Endothelial cell of umbilical vein (primary cell): Measurements from ENCODE around the gene ALDH1L1. TPM values are rescaled to one million over a fixed set of nuclear protein-coding genes. Genes with fewer than 3 reads are reported as not detected.

Source experiments
- BruUV-seq: library from RNA; stranded (reverse); fragments of 400-500 nt; replicated peaks from 2 replicates; lab custom pipeline; 2021; lab: Mats Ljungman, UMichigan
- CTCF ChIA-PET: fragments of 300-600, 350-600 bp; sonication (Branson Sonifier 250); formaldehyde crosslinking; loops from one replicate; lab custom pipeline; 2021; ENCODE audit warnings: antibody characterized with exemption, inconsistent platforms; lab: Charles Lee
- POLR2A ChIA-PET: fragments of 300-600, 350-600 bp; sonication (Branson Sonifier 250); formaldehyde crosslinking; loops from one replicate; lab custom pipeline; 2021; ENCODE audit warnings: antibody characterized with exemption, inconsistent platforms; lab: Charles Lee
- DNase-seq: peaks from one replicate; pipeline ENCODE4 v3.0.0-alpha.2; 2011; ENCODE audit warnings: low read depth, low spot score
- FAIRE-seq: peaks from 2 replicates; lab custom pipeline; 2011; peaks lifted over from hg19 to GRCh38; lab: Jason Lieb, UNC
- H2AFZ ChIP-seq: 2 replicates; pipeline ENCODE4 v1.6.0; 2012; ENCODE audit warnings: low read depth, low read length, control low read depth, inconsistent platforms
- H3K27ac ChIP-seq: 2 replicates; pipeline ENCODE4 v1.5.1; 2011; ENCODE audit warnings: low read depth, mild to moderate bottlenecking, control low read depth, low read length, moderate library complexity; ENCODE audit not compliant: insufficient read depth
- H3K27me3 ChIP-seq, 2 experiments: 2 replicates each; pipeline versions ENCODE4 v1.6.0 to v1.6.1; 2011; ENCODE audit warnings: low read length in 2 of 2, mixed read lengths in 1 of 2; ENCODE audit not compliant: control insufficient read depth in 2 of 2, insufficient read depth in 2 of 2
- H3K36me3 ChIP-seq, 2 experiments: 2 replicates in 1 of 2; 3 replicates in 1 of 2; pipeline ENCODE4 v1.5.1; 2011; ENCODE audit warnings: low read length in 2 of 2, mild to moderate bottlenecking in 1 of 2, moderate library complexity in 1 of 2; ENCODE audit not compliant: control insufficient read depth in 2 of 2, insufficient read depth in 2 of 2; ENCODE audit errors: extremely low read depth in 1 of 2
- H3K4me1 ChIP-seq: 3 replicates; pipeline ENCODE4 v1.5.1; 2011; ENCODE audit warnings: mild to moderate bottlenecking, low read length; ENCODE audit not compliant: control insufficient read depth, insufficient read depth; ENCODE audit errors: extremely low read depth
- H3K4me2 ChIP-seq: 2 replicates; pipeline ENCODE4 v1.6.1; 2011; ENCODE audit warnings: low read length, control low read depth, mixed read lengths; ENCODE audit not compliant: insufficient read depth
- H3K4me3 ChIP-seq, 3 experiments: fragments of 200-600 bp in 1 of 3; sonication (generic), shearing (Covaris generic) in 1 of 3; replicated peaks in 1 of 3; 2 replicates each; pipeline ENCODE4 v1.5.1; 2011 to 2016; ENCODE audit warnings: control low read depth in 3 of 3, low read length in 3 of 3, mild to moderate bottlenecking in 2 of 3, inconsistent platforms in 1 of 3, low read depth in 1 of 3, moderate library complexity in 1 of 3; ENCODE audit not compliant: insufficient read depth in 1 of 3
- H3K79me2 ChIP-seq: 2 replicates; pipeline ENCODE4 v1.6.0; 2012; ENCODE audit warnings: low read length, inconsistent platforms; ENCODE audit not compliant: control insufficient read depth, insufficient read depth
- H3K9ac ChIP-seq: replicated peaks from 2 replicates; pipeline ENCODE3; 2011; ENCODE audit warnings: low read length, control low read depth; ENCODE audit not compliant: insufficient read depth; ENCODE audit errors: extremely low read depth
- H3K9me1 ChIP-seq: replicated peaks from 3 replicates; pipeline ENCODE4 v1.6.0; 2011; ENCODE audit warnings: mild to moderate bottlenecking, low read length; ENCODE audit not compliant: control insufficient read depth, insufficient read depth; ENCODE audit errors: extremely low read depth
- H3K9me3 ChIP-seq: replicated peaks from 2 replicates; pipeline ENCODE4 v1.5.1; 2012; ENCODE audit warnings: low read length, inconsistent platforms; ENCODE audit not compliant: control insufficient read depth, insufficient read depth
- H4K20me1 ChIP-seq: replicated peaks from 2 replicates; pipeline ENCODE3; 2011; ENCODE audit warnings: mild to moderate bottlenecking, low read length; ENCODE audit not compliant: control insufficient read depth, insufficient read depth; ENCODE audit errors: extremely low read depth
- CTCF ChIP-seq, 2 donors: IDR thresholded peaks; 1 replicate in 1 of 2; 2 replicates in 1 of 2; pipeline ENCODE4 v1.5.1; 2011; ENCODE audit warnings: low read length in 2 of 2, mild to moderate bottlenecking in 2 of 2, moderate library complexity in 2 of 2, control low read depth in 1 of 2, inconsistent platforms in 1 of 2, low read depth in 1 of 2; ENCODE audit not compliant: insufficient read depth in 1 of 2; ENCODE audit errors: extremely low read depth in 1 of 2
- EZH2 ChIP-seq: IDR thresholded peaks from 2 replicates; pipeline ENCODE4 v1.6.1; 2012; ENCODE audit warnings: borderline replicate concordance, low read depth, mild to moderate bottlenecking, moderate library complexity, low read length, inconsistent platforms; ENCODE audit not compliant: severe bottlenecking
- GATA2 ChIP-seq: IDR thresholded peaks from 2 replicates; pipeline ENCODE4 v1.7.0; 2011; ENCODE audit warnings: low read depth, mild to moderate bottlenecking, moderate library complexity, mixed read lengths, low read length; ENCODE audit not compliant: insufficient read length, insufficient read depth
- POLR2A ChIP-seq: IDR thresholded peaks from 2 replicates; pipeline ENCODE4 v1.6.1; 2012; ENCODE audit warnings: low read depth, mild to moderate bottlenecking, control low read depth, low read length
- dilution Hi-C: fragments of 300-500 bp; cut with MboI; formaldehyde crosslinking; loops from one replicate; pipeline ENCODE4 v1.15.0; 2019; ENCODE audit warnings: low sequenced_read_pairs; ENCODE audit not compliant: extremely low pct_ligation_motif_present
- intact Hi-C: fragments of 100-400 bp; cut with micrococcal nuclease; formaldehyde crosslinking; loops from one replicate; pipeline ENCODE4 v1.10.0; 2022
- polyA plus RNA-seq, 4 experiments: library from polyadenylated mRNA; depleted of rRNA in 3 of 4; stranded (reverse) in 3 of 4; unstranded in 1 of 4; fragments of >200 nt; gene quantifications; 2 replicates each; pipeline versions ENCODE4 v1.2.1 to v1.2.3, GENCODE V29; 2011 to 2012; ENCODE audit warnings: missing spikeins in 1 of 4
- total RNA-seq: library from RNA; stranded (reverse); gene quantifications from 2 replicates; pipeline ENCODE4 v1.2.3, GENCODE V29; 2021

Gene ALDH1L1
- total and polyA plus RNA-seq, 2 donors (not counting 3 experiments of a cell fraction or from before 2014, with no cell fraction given) = not detected

- H3K9me1 ChIP-seq = no peaks in the 10 kb centered on the region
- intact Hi-C loops = no loop called here
- no peak for TF ChIP-seq POLR2A
- TF ChIP-seq EZH2 = no peak
- TF ChIP-seq CTCF (IDR thresholded peaks at IDR 0.05; ENCODE audit: extremely low read depth in 1 of 2, insufficient read depth in 1 of 2, low read depth in 1 of 2, low read length in 2 of 2) = no peak
- DNase-seq (no peak), FAIRE-seq (no peak)
- H3K9me3 ChIP-seq = no peaks in the 10 kb centered on the region
- no peak overlapping the region for H3K9ac ChIP-seq
- H3K79me2 ChIP-seq = no peaks in the 10 kb centered on the region
- ChIA-PET CTCF (interaction anchor here (1.0 to 1.4 kb wide), 3 partner anchors 13 to 28 kb away, joined by 3 to 5 read pairs (median 3); no protein-coding TSS in a partner anchor), POLR2A (no interaction called here)
- H4K20me1 ChIP-seq = no peaks in the 10 kb centered on the region
- dilution Hi-C loops = no loop called here
- H3K27ac ChIP-seq = no peak overlapping the region
- no peaks in the 10 kb centered on the region for H3K4me1 ChIP-seq
- no peak overlapping the region for H3K4me2 ChIP-seq
- peaks cover 3 to 4% of the 10 kb centered on the region in 2 experiments for H3K27me3 ChIP-seq
- no TSS peak for BruUV-seq
- H2AFZ ChIP-seq = no peak overlapping the region
- H3K36me3 ChIP-seq = no peaks in the 10 kb centered on the region
- no peak overlapping the region for H3K4me3 ChIP-seq
Observed at GRCh38 chr3:126102011-126102410, 78.4 kb downstream of the ALDH1L1 start.

GRCh38 chr3:126101521-126101982 is 78.8 kb downstream of the ALDH1L1 start:
- H2AFZ ChIP-seq = peak overlapping the region; percentile 55
- FAIRE-seq = no peak
- BruUV-seq = no TSS peak

More at GRCh38 chr3:126101521-126101982, 78.8 kb downstream of the ALDH1L1 start:
- Histone ChIP-seq H3K9me3 (no peaks in the 10 kb centered on the region), H3K9ac (no peak overlapping the region), H3K27ac (no peak overlapping the region), H3K4me1 (no peaks in the 10 kb centered on the region), H3K27me3 (peaks cover 3 to 4% of the 10 kb centered on the region in 2 experiments), H3K9me1 (no peaks in the 10 kb centered on the region), H3K4me3 (no peak overlapping the region), H4K20me1 (no peaks in the 10 kb centered on the region), H3K36me3 (no peaks in the 10 kb centered on the region), H3K4me2 (no peak overlapping the region), H3K79me2 (no peaks in the 10 kb centered on the region)
- ChIA-PET POLR2A (no interaction called here), CTCF (interaction anchor here (1.0 to 1.4 kb wide), 3 partner anchors 13 to 28 kb away, joined by 3 to 5 read pairs (median 3); no protein-coding TSS in a partner anchor)
- intact Hi-C loops = no loop called here
- peak; percentile 66 for DNase-seq
- dilution Hi-C loops = no loop called here
- TF ChIP-seq CTCF (IDR thresholded peaks at IDR 0.05; ENCODE audit: extremely low read depth in 1 of 2, insufficient read depth in 1 of 2, low read depth in 1 of 2, low read length in 2 of 2) (peak in 1 of 2 donors; percentile 44), GATA2 (no peak)
